Mucosa of rectum (tissue), 2 donors: ENCODE data around the gene GRAP.

Experiments
- H3K27ac ChIP-seq, 2 donors: one replicate each; pipeline ENCODE4 v1.7.0; 2013; ENCODE audit warnings: inconsistent platforms in 2 of 2, low read depth in 2 of 2, low read length in 2 of 2
- H3K27me3 ChIP-seq, 2 donors: one replicate each; pipeline ENCODE4 v1.7.0; 2013; ENCODE audit warnings: low read length in 2 of 2; ENCODE audit not compliant: control insufficient read depth in 2 of 2, insufficient read depth in 2 of 2
- H3K36me3 ChIP-seq, 2 donors: one replicate each; pipeline ENCODE4 v1.7.0; 2013; ENCODE audit warnings: low read length in 2 of 2; ENCODE audit not compliant: control insufficient read depth in 2 of 2, insufficient read depth in 2 of 2
- H3K4me1 ChIP-seq, 2 donors: one replicate each; pipeline ENCODE4 v1.7.0; 2013; ENCODE audit warnings: low read length in 2 of 2, mild to moderate bottlenecking in 1 of 2; ENCODE audit not compliant: control insufficient read depth in 2 of 2, insufficient read depth in 2 of 2
- H3K4me3 ChIP-seq, 2 donors: one replicate each; pipeline ENCODE4 v1.7.0; 2013; ENCODE audit warnings: low read length in 2 of 2
- H3K9ac ChIP-seq, 2 donors: one replicate each; pipeline ENCODE4 v1.7.0; 2013; ENCODE audit warnings: low read length in 2 of 2, low read depth in 1 of 2, mild to moderate bottlenecking in 1 of 2
- H3K9me3 ChIP-seq, 2 donors: one replicate each; pipeline ENCODE4 v1.7.0; 2013; ENCODE audit warnings: low read length in 2 of 2; ENCODE audit not compliant: control insufficient read depth in 2 of 2
- donor health status: healthy.
- donor health status: Normal muscosa, but diverticular disease.

The GRAP gene

GRCh38 chr17:18976201-18976600 is 70.6 kb downstream of the GRAP start:
- Histone ChIP-seq H3K36me3 (peaks cover 39 to 42% of the 10 kb centered on the region in 2 donors), H3K4me1 (peaks cover 26 to 39% of the 10 kb centered on the region in 2 donors), H3K9ac (peak overlapping the region in 1 of 2 donors; percentile 31), H3K27me3 (no peaks in the 10 kb centered on the region), H3K9me3 (no peaks in the 10 kb centered on the region), H3K27ac (peak overlapping the region; percentile 32 to 76), H3K4me3 (no peak overlapping the region)

- no peaks in the 10 kb centered on the region for H3K9me3 ChIP-seq
- peak overlapping the region; percentile 76 to 81 for H3K27ac ChIP-seq
- H3K9ac ChIP-seq: no peak overlapping the region
- peaks cover 26 to 39% of the 10 kb centered on the region in 2 donors for H3K4me1 ChIP-seq
- H3K36me3 ChIP-seq: peaks cover 39 to 46% of the 10 kb centered on the region in 2 donors
- no peak overlapping the region for H3K4me3 ChIP-seq
- H3K27me3 ChIP-seq: no peaks in the 10 kb centered on the region
Measured at GRCh38 chr17:18975597-18975996, 71.2 kb downstream of the GRAP start.

- no peak overlapping the region for H3K4me3 ChIP-seq
- H3K27me3 ChIP-seq: no peaks in the 10 kb centered on the region
- H3K27ac ChIP-seq: peak overlapping the region; percentile 76 to 81
- H3K4me1 ChIP-seq: peaks cover 32 to 41% of the 10 kb centered on the region in 2 donors
- H3K9me3 ChIP-seq: no peaks in the 10 kb centered on the region
- peak overlapping the region; percentile 9 to 30 for H3K9ac ChIP-seq
- H3K36me3 ChIP-seq: peaks cover 32 to 41% of the 10 kb centered on the region in 2 donors
Measured at GRCh38 chr17:18974407-18975149, 72.2 kb downstream of the GRAP start.

- Histone ChIP-seq H3K9me3 (no peaks in the 10 kb centered on the region), H3K27me3 (no peaks in the 10 kb centered on the region), H3K36me3 (peaks cover 15 to 17% of the 10 kb centered on the region in 2 donors), H3K4me1 (peaks cover 43 to 50% of the 10 kb centered on the region in 2 donors), H3K9ac (no peak overlapping the region), H3K4me3 (no peak overlapping the region), H3K27ac (no peak overlapping the region)
Measured at GRCh38 chr17:18971801-18972200, 75.0 kb downstream of the GRAP start.
